OCI-LY1 (cell line): Measurements from ENCODE around the gene MAPK11.

Experiments used
- H2AFZ ChIP-seq: fragments of 200-600 bp; sonication (generic), shearing (Covaris generic); 2 replicates; pipeline ENCODE4 v1.6.0; 2014; ENCODE audit warnings: antibody characterized with exemption, mild to moderate bottlenecking, low read length
- H3F3A ChIP-seq: fragments of 200-600 bp; sonication (generic), shearing (Covaris generic); 2 replicates; pipeline ENCODE4 v1.6.0; 2014; ENCODE audit warnings: mild to moderate bottlenecking, antibody characterized with exemption, low read length, moderate library complexity; ENCODE audit not compliant: insufficient read depth
- H3K27ac ChIP-seq: fragments of 200-600 bp; sonication (generic); 2 replicates; pipeline ENCODE4 v1.5.1; 2014; ENCODE audit warnings: low read length, mixed run types, mild to moderate bottlenecking, low read depth; ENCODE audit not compliant: poor library complexity, severe bottlenecking
- H3K27me3 ChIP-seq: fragments of 200-600 bp; sonication (generic); 2 replicates; pipeline ENCODE4 v1.6.0; 2014; ENCODE audit warnings: antibody characterized with exemption, mild to moderate bottlenecking, low read length, moderate library complexity; ENCODE audit not compliant: insufficient read depth
- H3K36me3 ChIP-seq: fragments of 200-600 bp; sonication (generic); 2 replicates; pipeline ENCODE4 v1.6.1; 2014; ENCODE audit warnings: mild to moderate bottlenecking, antibody characterized with exemption, low read length, moderate library complexity, mixed read lengths; ENCODE audit not compliant: insufficient read depth
- H3K4me1 ChIP-seq: fragments of 200-600 bp; sonication (generic); 2 replicates; pipeline ENCODE4 v1.5.1; 2014; ENCODE audit warnings: mild to moderate bottlenecking, low read length, moderate library complexity; ENCODE audit not compliant: insufficient read depth, severe bottlenecking
- H3K4me2 ChIP-seq: fragments of 200-600 bp; sonication (generic), shearing (Covaris generic); 2 replicates; pipeline ENCODE4 v1.6.1; 2014; ENCODE audit warnings: low read length
- H3K4me3 ChIP-seq: fragments of 200-600 bp; sonication (generic); 2 replicates; pipeline ENCODE4 v1.5.1; 2014; ENCODE audit warnings: low read length, low read depth, mild to moderate bottlenecking, mixed read lengths; ENCODE audit not compliant: poor library complexity, severe bottlenecking
- H3K79me2 ChIP-seq: fragments of 200-600 bp; shearing (Covaris generic); 2 replicates; pipeline ENCODE4 v1.6.1; 2016; ENCODE audit warnings: mixed run types, low read length, mixed read lengths; ENCODE audit not compliant: insufficient read depth
- H3K9ac ChIP-seq: fragments of 200-600 bp; sonication (generic), shearing (Covaris generic); 2 replicates; pipeline ENCODE4 v1.6.1; 2014; ENCODE audit warnings: mild to moderate bottlenecking, low read length, mixed read lengths
- H3K9me2 ChIP-seq: fragments of 200-600 bp; sonication (generic), shearing (Covaris generic); 2 replicates; pipeline ENCODE4 v1.6.1; 2014; ENCODE audit warnings: low read depth, mild to moderate bottlenecking, low read length, mixed read lengths
- H3K9me3 ChIP-seq: fragments of 200-600 bp; shearing (Covaris generic); 2 replicates; pipeline ENCODE4 v1.6.1; 2014; ENCODE audit warnings: low read length, mixed read lengths
- H4K20me1 ChIP-seq: fragments of 200-600 bp; sonication (generic), shearing (Covaris generic); 2 replicates; pipeline ENCODE4 v1.6.0; 2016; ENCODE audit warnings: mild to moderate bottlenecking, low read length; ENCODE audit not compliant: insufficient read depth
- CTCF ChIP-seq: fragments of 200-600 bp; sonication (generic), shearing (Covaris generic); IDR thresholded peaks from 2 replicates; pipeline ENCODE4 v1.5.1; 2017; ENCODE audit warnings: mild to moderate bottlenecking, antibody characterized with exemption, low read length, moderate library complexity, mixed read lengths
- EZH2 ChIP-seq: fragments of 200-600 bp; sonication (generic), shearing (Covaris generic); IDR thresholded peaks from 2 replicates; pipeline ENCODE4 v1.8.0; 2017; ENCODE audit warnings: borderline replicate concordance, mixed run types, mild to moderate bottlenecking, antibody characterized with exemption, low read length, moderate library complexity, mixed read lengths

The MAPK11 gene

GRCh38 chr22:50226063-50226874 is 43.9 kb downstream of the MAPK11 start:
- peaks cover 62% of the 10 kb centered on the region for H3K36me3 ChIP-seq
- H2AFZ ChIP-seq, result no peak overlapping the region
- H4K20me1 ChIP-seq, result no peaks in the 10 kb centered on the region
- H3K4me3 ChIP-seq, result no peak overlapping the region
- no peaks in the 10 kb centered on the region for H3K4me1 ChIP-seq
- H3K27me3 ChIP-seq, result no peaks in the 10 kb centered on the region
- no peaks in the 10 kb centered on the region for H3F3A ChIP-seq
- H3K9me3 ChIP-seq, result no peaks in the 10 kb centered on the region
- TF ChIP-seq CTCF, result no peak
- TF ChIP-seq EZH2, result no peak
- no peak overlapping the region for H3K4me2 ChIP-seq
- no peak overlapping the region for H3K27ac ChIP-seq
- H3K9ac ChIP-seq, result no peak overlapping the region
- no peaks in the 10 kb centered on the region for H3K9me2 ChIP-seq
- no peaks in the 10 kb centered on the region for H3K79me2 ChIP-seq

DNA sequence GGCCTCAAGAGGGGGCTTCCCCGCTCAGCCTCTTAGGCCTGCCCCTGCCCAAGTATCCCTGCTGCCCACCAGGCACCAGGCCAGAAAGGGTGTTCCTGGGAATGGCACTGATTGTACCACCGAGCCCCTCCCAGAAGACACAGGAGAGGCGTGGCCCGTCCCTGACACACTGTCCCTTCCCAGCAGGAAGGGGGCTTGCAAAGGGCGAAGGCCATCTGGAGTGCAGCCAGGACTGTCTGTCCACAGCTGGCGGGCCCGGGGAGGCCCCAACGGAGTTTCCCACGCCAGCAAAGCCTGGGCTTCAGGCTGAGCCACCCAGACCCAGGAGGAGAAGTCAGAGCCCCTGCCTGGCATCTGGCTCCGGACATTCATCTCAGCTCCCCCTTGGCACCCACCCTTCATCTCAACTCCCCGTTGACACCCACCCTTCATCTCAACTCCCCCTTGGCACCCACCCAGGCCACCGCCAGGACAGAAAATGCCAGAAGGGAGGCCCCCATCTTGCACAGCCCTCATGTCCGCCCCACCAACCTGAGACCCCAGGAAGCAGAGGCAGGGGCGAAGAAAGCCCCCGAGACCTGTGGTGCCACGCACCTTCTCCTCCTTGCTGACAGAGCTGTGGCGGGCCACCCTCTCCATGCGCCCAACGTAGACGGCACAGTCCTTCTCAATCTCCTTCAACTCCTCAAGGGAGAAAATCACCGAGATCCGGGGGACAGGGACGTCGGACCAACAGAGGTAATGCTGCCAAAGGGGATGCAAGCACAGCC is 44.8 kb downstream of the MAPK11 start:
- Histone ChIP-seq H3K9me3 (no peaks in the 10 kb centered on the region), H3K4me2 (no peak overlapping the region), H3K36me3 (peaks cover 71% of the 10 kb centered on the region), H3K79me2 (no peaks in the 10 kb centered on the region), H3K27me3 (no peaks in the 10 kb centered on the region), H3K9me2 (no peaks in the 10 kb centered on the region), H2AFZ (no peak overlapping the region), H3K27ac (no peak overlapping the region), H3K4me3 (no peak overlapping the region), H3F3A (no peaks in the 10 kb centered on the region), H4K20me1 (no peaks in the 10 kb centered on the region), H3K4me1 (no peaks in the 10 kb centered on the region), H3K9ac (no peak overlapping the region)
- TF ChIP-seq EZH2 (no peak), CTCF (no peak)

GRCh38 chr22:50224071-50224470 is 46.1 kb downstream of the MAPK11 start:
- Histone ChIP-seq H3K36me3 (peaks cover 80% of the 10 kb centered on the region), H3K79me2 (no peaks in the 10 kb centered on the region), H3K9me3 (no peaks in the 10 kb centered on the region), H3K9ac (no peak overlapping the region), H3K4me2 (no peak overlapping the region), H3K4me1 (no peaks in the 10 kb centered on the region), H3F3A (no peaks in the 10 kb centered on the region), H3K27ac (no peak overlapping the region), H3K4me3 (no peak overlapping the region), H2AFZ (no peak overlapping the region), H3K9me2 (no peaks in the 10 kb centered on the region), H3K27me3 (no peaks in the 10 kb centered on the region), H4K20me1 (no peaks in the 10 kb centered on the region)
- no peak for TF ChIP-seq EZH2
- no peak for TF ChIP-seq CTCF
